Kidney tubule cell (primary cell): Measurements from ENCODE around the gene BSCL2.
A peak's percentile ranks its signal among the peaks of the same experiment; 100 is the strongest.
"Not testable (repeated sequence)": the region's sequence is repeated elsewhere in the genome, so short reads cannot be mapped to it uniquely, and the experiment has no call there.

Experiments
- DNase-seq: peaks from one replicate; pipeline ENCODE4 v3.0.0-alpha.2; 2018; ENCODE audit warnings: low spot score

BSCL2 gene

GRCh38 chr11:62707277-62707861 lies at the start of gene BSCL2, which contains the start of gene GNG3:
Gene BSCL2 (minus strand): TSS chr11:62707424. CDS start chr11:62707195, 229 bp downstream.
Gene GNG3 (plus strand): TSS chr11:62707676. CDS start chr11:62708296, 620 bp downstream.
- no peak for DNase-seq

DNA sequence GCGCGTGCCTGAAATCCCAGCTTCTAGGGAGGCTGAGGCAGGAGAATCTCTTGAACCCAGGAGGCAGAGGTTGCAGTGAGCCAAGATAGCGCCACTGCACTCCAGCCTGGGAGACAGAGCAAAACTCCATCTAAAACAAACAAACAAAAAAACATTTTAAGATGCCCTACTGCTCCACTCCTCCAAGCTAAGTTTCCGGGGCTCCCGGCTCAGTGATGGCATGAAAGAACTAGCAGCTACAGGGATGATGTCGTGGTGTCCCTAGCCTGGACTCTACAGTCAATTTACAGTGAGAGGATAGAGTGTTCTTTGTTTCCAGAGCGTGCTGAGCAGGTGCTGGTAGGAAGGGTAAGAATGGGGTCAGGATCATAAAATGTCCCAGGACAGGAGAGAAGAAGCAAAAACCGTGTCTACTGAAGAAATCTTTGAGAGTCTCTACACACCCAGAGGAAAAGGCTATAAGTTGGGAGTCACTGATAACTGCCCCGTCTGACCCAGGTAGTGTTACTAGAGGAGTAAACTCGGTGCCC lies 47.9 kb upstream of the BSCL2 start:
- DNase-seq: no peak

DNA sequence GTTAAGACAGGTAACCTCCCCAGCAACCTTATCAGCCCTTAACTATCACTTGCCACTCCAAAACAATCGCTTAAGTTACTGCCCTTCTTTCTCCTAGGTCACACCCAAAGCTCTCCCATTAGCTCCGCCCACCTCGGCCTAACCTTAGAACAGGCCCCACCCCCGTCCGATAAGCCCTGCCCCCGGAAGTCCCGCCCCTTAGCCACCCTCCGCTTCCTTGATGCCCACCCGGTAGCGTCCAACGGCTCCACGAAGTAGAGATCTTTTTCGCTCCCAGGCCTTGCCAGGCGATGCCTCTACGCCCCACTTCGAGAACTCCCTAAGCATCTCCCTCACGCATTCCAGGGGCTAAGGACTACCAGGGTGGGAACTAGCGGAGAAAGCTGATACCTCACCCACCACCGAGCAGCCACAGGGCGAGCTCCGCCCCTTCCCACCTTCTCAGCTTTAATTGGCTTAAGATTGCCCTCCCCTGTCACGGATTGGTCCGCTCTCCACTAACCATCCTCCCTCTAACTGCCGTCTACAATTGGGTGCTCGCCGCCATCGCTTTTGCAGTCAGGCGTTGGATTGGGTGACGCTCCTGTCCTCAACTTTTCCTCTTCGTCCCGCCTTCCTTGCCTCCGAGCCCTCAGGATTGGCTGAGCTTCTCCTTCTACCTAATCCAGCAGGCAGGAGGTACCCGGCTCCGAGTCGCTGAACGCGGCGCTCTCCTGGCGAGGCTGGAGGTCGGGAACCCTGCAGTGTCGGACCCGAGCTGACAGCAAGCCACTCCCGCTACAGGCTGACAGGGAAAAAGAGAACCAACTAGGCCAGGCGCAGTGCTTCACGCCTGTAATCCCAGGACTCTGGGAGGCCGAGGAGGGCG lies 46.7 kb upstream of the BSCL2 start, which contains the start of gene ZBTB3:
Gene ZBTB3, minus strand, starts transcription at position 425 of the 868 bp plus-strand sequence. CDS start 496 bp downstream, outside the sequence.
- peak; percentile 100 for DNase-seq

DNA sequence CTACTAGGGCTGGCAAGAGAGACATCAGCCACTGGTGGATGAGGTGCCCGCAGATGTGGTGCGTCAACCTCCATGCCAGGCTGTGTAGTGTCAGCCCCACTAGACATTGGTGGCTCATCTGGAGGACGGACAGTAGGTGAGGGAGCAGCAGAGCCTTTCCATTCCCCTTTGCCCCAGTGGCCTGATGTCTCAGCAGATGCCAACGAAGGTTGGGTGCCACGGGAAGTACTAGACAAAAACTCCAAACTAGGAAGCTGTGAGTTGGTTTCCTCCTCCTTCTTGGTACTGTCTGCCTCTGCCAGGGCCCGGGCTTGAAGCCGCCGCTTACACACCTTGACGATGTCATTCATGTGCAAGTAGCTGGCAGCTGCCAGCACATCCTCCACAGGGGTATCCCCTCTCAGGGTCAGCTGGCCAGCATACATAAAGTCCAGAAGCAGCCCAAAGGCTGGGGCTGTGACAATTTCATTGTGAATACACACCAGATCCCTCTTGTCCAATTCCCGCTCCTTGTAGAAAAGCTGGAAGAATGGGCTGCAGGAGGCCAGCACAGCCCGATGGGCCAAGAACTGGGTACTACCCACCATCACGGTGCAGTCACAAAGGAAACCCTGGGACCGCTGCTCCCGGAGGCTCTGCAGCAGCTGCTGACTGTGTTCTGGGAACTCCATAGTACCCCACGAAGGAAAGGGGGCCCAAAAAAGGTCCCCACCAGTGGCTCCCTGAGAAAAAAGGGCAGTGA lies 45.9 kb upstream of the BSCL2 start:
- no peak for DNase-seq

GRCh38 chr11:62752177-62752785 lies 45.1 kb upstream of the BSCL2 start:
- no peak for DNase-seq

DNA sequence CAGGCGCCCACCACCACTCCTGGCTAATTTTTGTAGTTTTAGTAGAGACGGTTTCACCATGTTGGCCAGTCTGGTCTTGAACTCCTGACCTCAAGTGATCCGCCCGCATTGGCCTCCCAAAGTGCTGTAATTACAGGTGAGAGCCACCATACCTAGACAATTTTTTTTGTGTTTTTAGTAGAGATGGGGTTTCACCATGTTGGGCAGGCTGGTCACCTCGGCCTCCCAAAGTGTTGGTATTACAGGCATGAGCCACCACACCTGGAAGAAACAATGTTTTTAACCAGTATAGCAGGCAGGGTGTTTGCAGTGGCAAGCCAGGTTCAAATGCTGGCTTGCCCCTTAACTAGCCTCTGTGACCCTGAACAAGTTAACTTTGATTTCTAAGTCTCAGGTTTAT lies 42.7 kb upstream of the BSCL2 start:
- DNase-seq: not testable (repeated sequence)

GRCh38 chr11:62747475-62748160 lies 40.4 kb upstream of the BSCL2 start:
- DNase-seq: peak; percentile 31

DNA sequence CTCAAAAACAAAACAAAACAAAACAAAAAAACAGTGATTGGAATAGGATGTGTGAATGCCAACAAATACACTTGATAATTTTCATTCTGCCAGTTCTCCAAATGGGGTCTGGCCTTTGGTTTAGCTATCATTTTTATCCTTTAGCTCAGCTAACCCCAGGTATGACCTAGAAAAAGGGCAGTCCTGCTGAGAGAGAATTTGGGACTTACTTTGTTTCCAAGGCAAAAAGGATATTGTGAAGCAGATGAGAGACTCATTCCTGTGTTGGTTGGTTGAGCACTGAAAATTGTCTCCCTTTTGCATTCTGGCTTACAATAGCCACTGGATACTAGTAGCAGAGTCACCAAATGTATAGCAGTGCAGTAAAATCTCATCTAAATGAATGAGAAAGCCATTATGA lies 30.0 kb upstream of the BSCL2 start:
- no peak for DNase-seq

DNA sequence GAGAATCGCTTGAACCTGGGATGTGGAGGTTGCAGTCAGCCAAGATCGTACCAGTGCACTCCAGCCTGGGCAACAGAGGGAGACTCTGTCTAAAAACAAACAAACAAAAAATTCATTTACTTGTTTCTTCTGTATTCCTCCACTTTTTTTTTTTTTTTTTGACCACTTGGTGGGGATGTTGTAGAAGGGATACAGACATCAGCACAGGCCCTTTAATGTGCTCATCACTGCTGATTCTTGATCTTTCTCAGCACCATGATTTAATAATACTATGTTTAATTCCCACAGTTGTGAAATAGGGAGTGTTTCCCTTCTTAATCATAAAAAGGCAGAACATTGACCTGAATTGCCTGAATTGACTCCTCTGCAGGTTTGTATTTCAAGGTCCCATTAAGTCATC lies 25.6 kb upstream of the BSCL2 start:
- DNase-seq: no peak

GRCh38 chr11:62730076-62730475 lies 22.9 kb upstream of the BSCL2 start:
- not testable (repeated sequence) for DNase-seq

DNA sequence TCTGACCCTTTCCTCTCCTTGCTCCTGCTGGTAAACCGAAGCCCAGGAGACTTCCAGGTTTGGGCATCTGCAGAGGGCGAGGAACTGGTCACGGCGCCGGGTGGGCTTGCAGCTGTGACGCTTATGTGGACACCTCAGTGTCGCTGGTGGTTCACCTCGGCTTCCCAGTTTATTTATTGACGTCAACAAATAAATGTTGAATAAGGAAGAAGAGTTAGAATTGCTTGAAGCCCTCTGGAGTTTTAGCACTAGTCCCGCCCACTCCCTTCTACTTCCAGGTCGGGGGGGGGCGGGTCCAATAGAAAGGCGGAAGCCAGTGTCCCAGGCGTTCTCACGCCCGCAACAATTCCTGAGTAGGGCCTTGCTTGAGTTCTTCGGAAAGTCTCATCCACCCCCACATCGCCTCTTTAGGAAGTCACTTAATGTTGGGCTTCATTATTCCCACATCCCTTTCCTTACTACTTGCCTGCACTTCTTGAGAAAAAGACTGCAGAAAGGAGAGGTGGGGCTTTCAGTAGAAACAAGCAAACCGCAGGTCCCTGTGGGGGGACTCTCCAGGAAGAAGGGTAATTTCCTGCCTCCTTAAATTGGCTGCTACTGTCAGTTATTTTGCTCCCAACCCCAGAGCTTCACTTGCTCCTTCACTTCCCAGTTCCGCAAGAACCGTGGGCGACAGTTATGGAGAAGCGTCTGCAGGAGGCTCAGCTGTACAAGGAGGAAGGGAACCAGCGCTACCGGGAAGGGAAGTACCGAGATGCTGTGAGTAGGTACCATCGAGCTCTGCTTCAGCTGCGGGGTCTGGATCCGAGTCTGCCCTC lies 21.2 kb upstream of the BSCL2 start, which contains the start of gene TTC9C:
Gene TTC9C, plus strand, starts transcription at position 316 of the 818 bp plus-strand sequence. Its CDS starts 363 bp downstream, at position 679.
- peak; percentile 85 for DNase-seq

DNA sequence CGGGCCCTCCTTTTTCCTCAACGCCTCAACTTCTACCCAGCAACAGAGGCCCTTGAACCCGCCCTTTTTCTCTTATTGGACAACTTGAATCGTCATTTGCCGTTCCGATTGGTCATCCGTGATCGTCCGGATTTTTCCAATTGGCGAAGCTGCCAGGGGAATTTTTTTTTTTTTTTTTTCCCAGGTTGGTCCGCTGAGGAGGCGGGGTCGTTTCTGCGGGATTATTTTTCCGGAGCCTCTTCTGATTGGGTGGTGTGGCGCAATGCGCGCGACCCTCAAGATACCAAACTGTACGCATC lies 20.6 kb upstream of the BSCL2 start:
- peak; percentile 98 for DNase-seq

- peak; percentile 99 for DNase-seq
Observed at GRCh38 chr11:62727165-62727871, 20.1 kb upstream of the BSCL2 start, which contains the start of gene HNRNPUL2. Gene HNRNPUL2 (minus strand): TSS chr11:62727457. CDS start chr11:62727156, 301 bp downstream.

DNA sequence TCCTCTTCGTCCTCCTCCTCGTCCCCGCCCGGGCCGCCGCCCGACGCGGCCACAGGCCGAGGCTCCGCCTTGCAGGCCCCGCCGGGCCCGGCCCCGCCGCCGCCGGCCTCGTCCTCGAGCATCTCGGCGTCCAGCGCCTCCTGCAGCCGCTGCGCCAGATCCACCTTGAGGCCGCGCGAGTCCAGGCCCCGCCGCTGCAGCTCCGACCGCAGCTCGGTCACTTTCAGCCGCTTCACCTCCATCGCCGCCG lies 19.6 kb upstream of the BSCL2 start:
- no peak for DNase-seq

GRCh38 chr11:62726156-62726914 lies 19.1 kb upstream of the BSCL2 start:
- no peak for DNase-seq

DNA sequence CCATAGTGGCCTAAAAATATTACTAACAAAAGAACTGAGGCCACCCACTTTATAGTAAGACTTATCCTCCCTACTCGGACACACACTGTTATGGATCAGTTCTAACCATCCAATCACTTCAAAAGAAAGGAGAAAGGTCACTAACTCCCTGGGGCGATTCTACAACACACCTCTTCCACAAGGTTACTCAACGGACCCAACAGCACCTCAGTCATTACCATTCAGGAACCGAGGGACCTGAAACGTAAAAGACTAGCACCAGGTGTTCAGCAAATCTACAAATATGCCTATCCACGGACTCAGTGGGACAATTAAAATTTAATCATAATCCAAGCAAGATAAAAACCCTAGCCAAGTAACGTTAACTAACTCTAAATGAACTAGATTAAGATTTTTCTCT lies 18.4 kb upstream of the BSCL2 start:
- DNase-seq: peak; percentile 30

DNA sequence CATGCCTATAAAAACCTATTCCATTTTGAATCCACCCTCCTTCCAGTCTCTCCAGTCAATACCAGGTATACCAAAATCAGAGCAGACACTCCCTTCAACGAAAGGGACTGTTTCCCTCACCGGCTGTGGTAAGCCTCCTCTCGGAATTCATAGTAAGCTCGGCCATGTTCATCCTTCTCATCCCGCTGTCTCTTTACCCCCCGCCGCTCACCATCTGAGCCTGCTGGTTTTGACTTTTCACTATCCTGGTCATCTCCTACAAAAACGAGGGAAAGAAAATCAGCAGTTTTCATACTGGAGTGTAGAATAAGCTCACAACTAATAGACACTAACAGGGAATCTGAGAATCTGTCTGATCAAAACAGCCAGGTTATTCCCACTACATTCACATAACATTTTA lies 16.9 kb upstream of the BSCL2 start:
- DNase-seq: no peak

GRCh38 chr11:62721994-62722393 lies 14.8 kb upstream of the BSCL2 start:
- no peak for DNase-seq

DNA sequence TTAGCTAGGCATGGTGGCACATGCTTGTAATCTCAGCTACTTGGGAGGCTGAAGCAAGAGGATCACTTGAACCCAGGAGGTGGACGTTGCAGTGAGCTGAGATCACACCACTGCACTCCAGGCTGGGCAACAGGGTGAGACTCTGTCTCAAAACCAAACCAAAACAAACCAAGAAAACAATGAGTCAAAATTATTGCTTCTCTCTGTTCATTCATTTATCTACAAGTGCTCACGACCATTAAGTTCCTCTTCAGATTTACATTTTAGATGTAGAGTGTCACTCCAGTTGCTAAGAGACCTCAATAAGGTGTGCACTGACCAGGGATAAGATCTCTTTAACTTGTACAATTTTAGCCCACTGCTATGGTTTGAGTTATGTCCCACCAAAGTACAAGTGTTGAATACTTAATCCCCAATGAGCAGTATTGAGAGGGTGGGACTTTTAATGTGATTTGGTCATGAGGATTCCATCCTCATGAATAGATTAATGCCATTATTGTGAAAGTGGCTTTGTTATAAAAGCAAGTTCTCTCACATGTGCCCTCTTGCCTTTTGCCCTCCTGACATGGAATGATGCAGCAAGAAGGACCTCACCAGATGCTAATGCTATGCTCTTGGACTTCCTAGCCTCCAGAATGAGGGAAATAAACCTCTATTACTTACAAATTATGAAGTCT lies 12.2 kb upstream of the BSCL2 start:
- DNase-seq: no peak
